Cardiac muscle cell (in vitro differentiated cells and primary cell): Measurements from ENCODE around the gene GRK4. TPM values are rescaled to one million over a fixed set of nuclear protein-coding genes. Genes with fewer than 3 reads are reported as not detected.

Experiments
- DNase-seq, 2 donors: peaks; one replicate each; pipeline versions ENCODE4 v3.0.0 to v3.0.0-alpha.2; 2010 to 2017; ENCODE audit warnings: low read depth in 1 of 2, low spot score in 1 of 2
- H3K27ac ChIP-seq: fragments of 200-600 bp; sonication (generic); 2 replicates; pipeline ENCODE4 v1.5.1; 2016
- H3K27me3 ChIP-seq: fragments of 200-600 bp; sonication (generic); 2 replicates; pipeline ENCODE4 v1.6.0; 2016; ENCODE audit warnings: control low read depth
- H3K36me3 ChIP-seq: fragments of 200-600 bp; sonication (generic); 2 replicates; pipeline ENCODE4 v1.5.1; 2016; ENCODE audit warnings: control low read depth
- H3K4me1 ChIP-seq: fragments of 200-600 bp; sonication (generic); 2 replicates; pipeline ENCODE4 v1.8.1; 2017; ENCODE audit warnings: low read depth, mild to moderate bottlenecking, mixed run types
- H3K4me3 ChIP-seq: fragments of 200-600 bp; sonication (generic); 2 replicates; pipeline ENCODE4 v1.5.1; 2016; ENCODE audit warnings: mild to moderate bottlenecking
- H3K9me3 ChIP-seq: fragments of 200-600 bp; sonication (generic); 2 replicates; pipeline ENCODE4 v1.5.1; 2017; ENCODE audit warnings: low read depth, mild to moderate bottlenecking, control low read depth
- polyA plus RNA-seq: library from polyadenylated mRNA; unstranded; fragments of >200 nt; fragmentation: Nextera tagmentation; extraction: Ambion mirVana; gene quantifications from 2 replicates; pipeline ENCODE4 v1.2.1, GENCODE V29; 2016
- total RNA-seq: library from RNA; depleted of rRNA; stranded (reverse); fragments of >200 nt; gene quantifications from 2 replicates; pipeline ENCODE4 v1.2.3, GENCODE V29; 2016
- TF ChIP-seq, protein P1 (sequence below): IDR thresholded peaks from 2 replicates; pipeline ENCODE4 v1.5.1; 2012; ENCODE audit warnings: low read depth, mild to moderate bottlenecking, low read length

The GRK4 gene
- total and polyA plus RNA-seq, 2 experiments from 2014 or later: 10.0 to 12.8 TPM

GRCh38 chr4:2940267-2941137 lies 22.9 kb upstream of the GRK4 start:
- no peak overlapping the region for H3K27ac ChIP-seq
- H3K4me3 ChIP-seq: no peak overlapping the region
- H3K4me1 ChIP-seq: peaks cover 4% of the 10 kb centered on the region
- TF ChIP-seq, protein P1, sequence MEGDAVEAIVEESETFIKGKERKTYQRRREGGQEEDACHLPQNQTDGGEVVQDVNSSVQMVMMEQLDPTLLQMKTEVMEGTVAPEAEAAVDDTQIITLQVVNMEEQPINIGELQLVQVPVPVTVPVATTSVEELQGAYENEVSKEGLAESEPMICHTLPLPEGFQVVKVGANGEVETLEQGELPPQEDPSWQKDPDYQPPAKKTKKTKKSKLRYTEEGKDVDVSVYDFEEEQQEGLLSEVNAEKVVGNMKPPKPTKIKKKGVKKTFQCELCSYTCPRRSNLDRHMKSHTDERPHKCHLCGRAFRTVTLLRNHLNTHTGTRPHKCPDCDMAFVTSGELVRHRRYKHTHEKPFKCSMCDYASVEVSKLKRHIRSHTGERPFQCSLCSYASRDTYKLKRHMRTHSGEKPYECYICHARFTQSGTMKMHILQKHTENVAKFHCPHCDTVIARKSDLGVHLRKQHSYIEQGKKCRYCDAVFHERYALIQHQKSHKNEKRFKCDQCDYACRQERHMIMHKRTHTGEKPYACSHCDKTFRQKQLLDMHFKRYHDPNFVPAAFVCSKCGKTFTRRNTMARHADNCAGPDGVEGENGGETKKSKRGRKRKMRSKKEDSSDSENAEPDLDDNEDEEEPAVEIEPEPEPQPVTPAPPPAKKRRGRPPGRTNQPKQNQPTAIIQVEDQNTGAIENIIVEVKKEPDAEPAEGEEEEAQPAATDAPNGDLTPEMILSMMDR: no peak
- H3K9me3 ChIP-seq: no peaks in the 10 kb centered on the region
- no peak for DNase-seq
- peaks cover 59% of the 10 kb centered on the region for H3K36me3 ChIP-seq
- H3K27me3 ChIP-seq: no peaks in the 10 kb centered on the region

- no peaks in the 10 kb centered on the region for H3K4me1 ChIP-seq
- no peak overlapping the region for H3K4me3 ChIP-seq
- no peak for DNase-seq
- no peaks in the 10 kb centered on the region for H3K27me3 ChIP-seq
- TF ChIP-seq, protein P1: no peak
- H3K27ac ChIP-seq: no peak overlapping the region
- H3K9me3 ChIP-seq: no peaks in the 10 kb centered on the region
- H3K36me3 ChIP-seq: peaks cover 64% of the 10 kb centered on the region
These were observed 22.0 kb upstream of the GRK4 start for GRCh38 chr4:2941138-2942036.

- Histone ChIP-seq H3K36me3 (peaks cover 70% of the 10 kb centered on the region), H3K27me3 (no peaks in the 10 kb centered on the region), H3K9me3 (no peaks in the 10 kb centered on the region), H3K27ac (no peak overlapping the region), H3K4me3 (no peak overlapping the region), H3K4me1 (no peaks in the 10 kb centered on the region)
- DNase-seq: no peak
- TF ChIP-seq, protein P1: no peak
These were observed 21.3 kb upstream of the GRK4 start for GRCh38 chr4:2942037-2942531.

GRCh38 chr4:2942532-2943363 lies 20.6 kb upstream of the GRK4 start:
- TF ChIP-seq, protein P1: no peak
- Histone ChIP-seq H3K4me1 (no peaks in the 10 kb centered on the region), H3K27ac (no peak overlapping the region), H3K36me3 (peaks cover 77% of the 10 kb centered on the region), H3K9me3 (no peaks in the 10 kb centered on the region), H3K27me3 (no peaks in the 10 kb centered on the region), H3K4me3 (no peak overlapping the region)
- no peak for DNase-seq
